ENCODE results near the gene LRRC58. TPM values are rescaled to one million over a fixed set of nuclear protein-coding genes. Genes with fewer than 3 reads are reported as not detected.

The LRRC58 gene
- total and polyA plus RNA-seq, 2 of the 13 experiments (the other 11 are each of a cell fraction or from before 2014, with no cell fraction given): 9.7 to 17.3 TPM

GRCh38 chr3:120274739-120275167 is 74.4 kb downstream of the LRRC58 start (continued):
- TF ChIP-seq SRSF9 (IDR thresholded peaks at IDR 0.05; ENCODE audit: borderline replicate concordance, insufficient read depth, low read depth, low read length, poor library complexity, severe bottlenecking) (no peak), ZNF746 (CRISPR knock-in tag; IDR thresholded peaks at IDR 0.05) (peak; percentile 55; the same call in 1 of the 2 replicates), ZNF513 (CRISPR knock-in tag; conservative IDR thresholded peaks at IDR 0.05) (no peak), TEAD2 (CRISPR knock-in tag; IDR thresholded peaks at IDR 0.05) (no peak), HOXD1 (CRISPR knock-in tag; IDR thresholded peaks at IDR 0.05) (0 out of 2 replicates have a peak, but pooled peaks have one; percentile 23), HNRNPH1 (optimal IDR thresholded peaks at IDR 0.05; ENCODE audit: low read depth, low read length) (no peak), ZFP62 (CRISPR knock-in tag; IDR thresholded peaks at IDR 0.05) (no peak), ATF5 (CRISPR knock-in tag; IDR thresholded peaks at IDR 0.05; ENCODE audit: low read depth) (no peak), MAFG (CRISPR knock-in tag; IDR thresholded peaks at IDR 0.05) (no peak), RARG (CRISPR knock-in tag; IDR thresholded peaks at IDR 0.05; ENCODE audit: low read depth) (no peak), ZNF562 (CRISPR knock-in tag; IDR thresholded peaks at IDR 0.05; ENCODE audit: borderline replicate concordance) (no peak), EZH2 (conservative IDR thresholded peaks at IDR 0.05; ENCODE audit: low read depth, low read length) (no peak), ZNF503 (CRISPR knock-in tag; IDR thresholded peaks at IDR 0.05) (peak; percentile 91), ATF3 (CRISPR knock-in tag; IDR thresholded peaks at IDR 0.05) (no peak), ZNF570 (CRISPR knock-in tag; IDR thresholded peaks at IDR 0.05; ENCODE audit: borderline replicate concordance) (no peak), PAF1 (CRISPR knock-in tag; IDR thresholded peaks at IDR 0.05) (no peak), ZSCAN29 (CRISPR knock-in tag; conservative IDR thresholded peaks at IDR 0.05) (0 out of 2 replicates have a peak, but pooled peaks have one; percentile 26), ZNF609 (CRISPR knock-in tag; IDR thresholded peaks at IDR 0.05; ENCODE audit: borderline replicate concordance) (peak; percentile 92), ERF (CRISPR knock-in tag; IDR thresholded peaks at IDR 0.05) (peak; percentile 66; the same call in 1 of the 2 replicates), NFE2L1 (CRISPR knock-in tag; IDR thresholded peaks at IDR 0.05; ENCODE audit: borderline replicate concordance) (no peak), IKZF4 (CRISPR knock-in tag; IDR thresholded peaks at IDR 0.05; ENCODE audit: borderline replicate concordance, low read depth, not compliant biosample characterization) (no peak)

Measured in HepG2 (cell line).